ENCODE results near the gene USP3. TPM values are rescaled to one million over a fixed set of nuclear protein-coding genes. Genes with fewer than 3 reads are reported as not detected.

USP3 gene
- total and polyA plus RNA-seq, 10 of the 15 experiments (the other 5 are each of a cell fraction or from before 2014, with no cell fraction given), result 23.8 to 64.5 (median 50.3) TPM

GRCh38 chr15:63461230-63461985, 43.0 kb upstream of the USP3 start:
- in situ Hi-C loops (cut with MboI), result no loop called here
- H3K36me3 ChIP-seq (ENCODE audit: control insufficient read depth in 2 of 2, insufficient read depth in 2 of 2, low read length in 1 of 2), result no peaks in the 10 kb centered on the region
- H3K9me3 ChIP-seq (replicated peaks; ENCODE audit: control insufficient read depth, insufficient read depth, low read length), result no peaks in the 10 kb centered on the region; the same call in 2 of the 3 replicates
- TF ChIP-seq KDM1A (IDR thresholded peaks at IDR 0.05; ENCODE audit: borderline replicate concordance) (no peak), ZNF24 (IDR thresholded peaks at IDR 0.05) (no peak), RAD21 (IDR thresholded peaks at IDR 0.05; ENCODE audit: insufficient read depth, low read depth, low read length) (no peak), HDGF (IDR thresholded peaks at IDR 0.05) (no peak), PML (IDR thresholded peaks at IDR 0.05; ENCODE audit: low read length) (no peak), TAF1 (IDR thresholded peaks at IDR 0.05; ENCODE audit: borderline replicate concordance, low read depth, low read length) (no peak), PRDM15 (CRISPR knock-in tag; IDR thresholded peaks at IDR 0.05) (no peak)
- no peak overlapping the region for H3K27ac ChIP-seq (ENCODE audit: control insufficient read depth, insufficient read depth)
- H2AFZ ChIP-seq (ENCODE audit: control insufficient read depth, low read depth, low read length), result no peak overlapping the region
- intact Hi-C loops (cut with micrococcal nuclease; ENCODE audit: unreplicated experiment), result no loop called here
- ChIA-PET CTCF (no interaction called here), SMC1A (ENCODE audit: uncharacterized antibody, unreplicated experiment) (interaction anchor here (1.1 to 8.6 kb wide), 5 partner anchors 10 to 171 kb away, joined by 3 to 150 read pairs (median 5); partner anchors contain the start of gene FBXL22), POLR2A (no interaction called here), RAD21 (ENCODE audit: unreplicated experiment) (interaction anchor here (1.5 kb wide), 1 partner anchor 603 kb away, joined by 3 read pairs; no protein-coding TSS in a partner anchor)
- no peaks in the 10 kb centered on the region for H4K20me1 ChIP-seq (ENCODE audit: control insufficient read depth, insufficient read depth)
- ATAC-seq, result no peak
- no peak overlapping the region for H3K4me2 ChIP-seq (ENCODE audit: control insufficient read depth, insufficient read depth)
- H3K9ac ChIP-seq (ENCODE audit: control insufficient read depth, insufficient read depth, low read length), result no peak overlapping the region
- BruUV-seq (replicated peaks), result no TSS peak
- H3K27me3 ChIP-seq (replicated peaks in 1 of 2; ENCODE audit: control insufficient read depth in 2 of 2, insufficient read depth in 2 of 2, low read length in 1 of 2), result no peaks in the 10 kb centered on the region
- FAIRE-seq, result no peak
- no peak for DNase-seq (ENCODE audit: low read depth, low spot score)
- H3K4me3 ChIP-seq, result no peak overlapping the region
- no peaks in the 10 kb centered on the region for H3K4me1 ChIP-seq (ENCODE audit: control insufficient read depth, insufficient read depth, low read length)
- 81% methylated on average over 22 of the region's 22 CpGs for WGBS (ENCODE audit: insufficient coverage, insufficient replicate concordance, low lambda C conversion rate, missing lambda C conversion rate)
- H3K79me2 ChIP-seq (ENCODE audit: control insufficient read depth, insufficient read depth, low read length), result no peaks in the 10 kb centered on the region
